Measurements from ENCODE around the gene WNT7B.

GRCh38 chr22:45977003-45977411 is at the start of gene WNT7B:
- no peak for TF ChIP-seq CTCF (IDR thresholded peaks at IDR 0.05)
- peak; percentile 79 for TF ChIP-seq EZH2phosphoT487 (IDR thresholded peaks at IDR 0.05)

All from neural progenitor cell (in vitro differentiated cells).